ENCODE data around the gene STK16. TPM values are rescaled to one million over a fixed set of nuclear protein-coding genes. Genes with fewer than 3 reads are reported as not detected.

The STK16 gene
- total RNA-seq, 1 experiment from 2014 or later, result 21.6 TPM

GRCh38 chr2:219221957-219222518, 23.2 kb upstream of the STK16 start:
- no peak overlapping the region for H3K14ac ChIP-seq (ENCODE audit: insufficient read depth, low read length)
- H3K9ac ChIP-seq (ENCODE audit: extremely low read depth, insufficient read length, low read length), result no peak overlapping the region
- no peak overlapping the region for H3K4me2 ChIP-seq (ENCODE audit: insufficient read depth, insufficient read length, low read length)
- H4K8ac ChIP-seq (replicated peaks; ENCODE audit: insufficient read length, low read depth, low read length), result no peak overlapping the region
- H3K4ac ChIP-seq (ENCODE audit: low read depth, low read length), result no peak overlapping the region
- H3K27ac ChIP-seq (ENCODE audit: insufficient read length, low read depth, low read length), result no peak overlapping the region
- no peaks in the 10 kb centered on the region for H3K79me1 ChIP-seq (ENCODE audit: insufficient read depth, low read depth, low read length, poor library complexity, severe bottlenecking)
- H2BK12ac ChIP-seq (ENCODE audit: insufficient read length, low read depth, low read length), result no peak overlapping the region
- H3T11ph ChIP-seq (ENCODE audit: low read length), result no peak overlapping the region
- Mint-ChIP-seq H3K4me1 (peaks cover 13% of the 10 kb centered on the region in 2 experiments), H3K9me3 (no peaks in the 10 kb centered on the region), H3K27ac (no peak overlapping the region), H3K27me3 (ENCODE audit: low read depth) (peaks cover 3% of the 10 kb centered on the region; the same call in 1 of the 2 replicates), H3K36me3 (ENCODE audit: insufficient read depth in 1 of 3, low read depth in 3 of 3) (peaks cover 31 to 64% (median 63%) of the 10 kb centered on the region in 3 experiments), H3K4me3 (no peak overlapping the region)
- no peaks in the 10 kb centered on the region for H4K20me1 ChIP-seq (ENCODE audit: control insufficient read depth, insufficient read depth, insufficient read length)
- H2BK20ac ChIP-seq (ENCODE audit: low read depth, low read length, poor library complexity, severe bottlenecking), result no peak overlapping the region
- H3K23ac ChIP-seq (ENCODE audit: insufficient read length, low read depth, low read length), result no peak overlapping the region
- H2BK15ac ChIP-seq (ENCODE audit: low read depth, low read length), result no peak overlapping the region
- no peak overlapping the region for H2AK5ac ChIP-seq (ENCODE audit: insufficient read length, low read length)
- no peak overlapping the region for H4K91ac ChIP-seq (ENCODE audit: insufficient read length, low read depth, low read length)
- peaks cover 7% of the 10 kb centered on the region for H3K23me2 ChIP-seq (ENCODE audit: insufficient read length, low read depth, low read length, poor library complexity, severe bottlenecking)
- no peaks in the 10 kb centered on the region for H3K4me1 ChIP-seq (ENCODE audit: insufficient read depth, low read length)
- no peak overlapping the region for H4K5ac ChIP-seq (ENCODE audit: insufficient read length, low read depth, low read length)
- H2AFZ ChIP-seq (ENCODE audit: low read length), result no peak overlapping the region
- H3K18ac ChIP-seq (ENCODE audit: insufficient read length, low read depth, low read length), result no peak overlapping the region
- no peaks in the 10 kb centered on the region for H3K79me2 ChIP-seq (ENCODE audit: insufficient read depth, low read length)
- no peak for DNase-seq
- no peak for TF ChIP-seq CTCF (conservative IDR thresholded peaks at IDR 0.05)
- no CpG with 5 or more reads among the region's 16 CpGs for WGBS (ENCODE audit: extremely low coverage, insufficient read length, low lambda C conversion rate)
- H2BK5ac ChIP-seq (ENCODE audit: insufficient read length, low read length), result no peak overlapping the region
- no peak overlapping the region for H2BK120ac ChIP-seq (ENCODE audit: low read depth, low read length, poor library complexity, severe bottlenecking)
- no peak overlapping the region for H3K56ac ChIP-seq (ENCODE audit: insufficient read length, low read depth, low read length)
- no peaks in the 10 kb centered on the region for H3K27me3 ChIP-seq (ENCODE audit: insufficient read depth, low read length)
- H3K9me3 ChIP-seq (ENCODE audit: control insufficient read depth, low read depth, low read length), result no peaks in the 10 kb centered on the region
